Mammary epithelial cell (primary cell): Measurements from ENCODE around the gene BFSP1.

Source experiments
- CTCF ChIP-seq, 2 donors: IDR thresholded peaks in 1 of 2; conservative IDR thresholded peaks in 1 of 2; 2 replicates each; pipeline ENCODE4 v1.5.1; 2011 to 2012; ENCODE audit warnings: inconsistent platforms in 2 of 2, low read length in 2 of 2, mild to moderate bottlenecking in 2 of 2, control low read depth in 1 of 2, low read depth in 1 of 2; ENCODE audit not compliant: insufficient read depth in 1 of 2; ENCODE audit errors: extremely low read depth in 1 of 2
- EZH2 ChIP-seq: IDR thresholded peaks from 2 replicates; pipeline ENCODE4 v1.6.1; 2012; ENCODE audit warnings: low read length, inconsistent platforms, borderline replicate concordance

GRCh38 chr20:17542481-17542880, 11.3 kb upstream of the BFSP1 start:
- TF ChIP-seq CTCF (conservative IDR thresholded peaks at IDR 0.05 in 1 of 2, IDR thresholded peaks at IDR 0.05 in 1 of 2; ENCODE audit: extremely low read depth in 1 of 2, insufficient read depth in 1 of 2, low read depth in 1 of 2, low read length in 2 of 2) (no peak), EZH2 (no peak)
